GM12878 (cell line): ENCODE data around the gene ABCC3. TPM values are rescaled to one million over a fixed set of nuclear protein-coding genes. Genes with fewer than 3 reads are reported as not detected.
A peak's percentile ranks its signal among the peaks of the same experiment; 100 is the strongest.

ENCODE experiments used
- CBFB ChIP-seq: IDR thresholded peaks from 2 replicates; pipeline ENCODE4 v1.6.1; 2016; ENCODE audit warnings: antibody characterized with exemption, low read depth
- DPF2 ChIP-seq: fragments of 450-650 bp; IDR thresholded peaks from 2 replicates; pipeline ENCODE4 v1.6.1; 2017; ENCODE audit warnings: mild to moderate bottlenecking
- EZH2 ChIP-seq: IDR thresholded peaks from 2 replicates; pipeline ENCODE4 v1.6.1; 2012; ENCODE audit warnings: low read depth, mild to moderate bottlenecking, control low read depth, inconsistent platforms, low read length, borderline replicate concordance; ENCODE audit not compliant: control insufficient read depth
- FOS ChIP-seq: IDR thresholded peaks from 3 replicates; pipeline ENCODE4 v1.6.1; 2011; ENCODE audit warnings: borderline replicate concordance; ENCODE audit not compliant: insufficient read length; ENCODE audit errors: extremely low read depth
- HDAC2 ChIP-seq: fragments of 200-600 bp; sonication (generic); IDR thresholded peaks from 2 replicates; pipeline ENCODE4 v1.6.1; 2017
- KLF5 ChIP-seq: fragments of 450-650 bp; IDR thresholded peaks from 2 replicates; pipeline ENCODE4 v1.6.1; 2014; ENCODE audit warnings: mild to moderate bottlenecking; ENCODE audit not compliant: partially characterized antibody
- NBN ChIP-seq: fragments of 450-650 bp; IDR thresholded peaks from 2 replicates; pipeline ENCODE4 v1.6.1; 2016
- PAX5 ChIP-seq: IDR thresholded peaks from 2 replicates; pipeline ENCODE4 v1.6.1; 2011; ENCODE audit warnings: low read depth, low read length, borderline replicate concordance
- POLR2AphosphoS5 ChIP-seq: IDR thresholded peaks from 2 replicates; pipeline ENCODE4 v1.6.1; 2011; ENCODE audit warnings: mild to moderate bottlenecking, low read length, inconsistent platforms
- POU2F2 ChIP-seq: IDR thresholded peaks from 3 replicates; pipeline ENCODE4 v1.6.1; 2011; ENCODE audit warnings: low read depth, mild to moderate bottlenecking, low read length, borderline replicate concordance
- RAD51 ChIP-seq: fragments of 450-650 bp; IDR thresholded peaks from 2 replicates; pipeline ENCODE4 v1.6.1; 2016; ENCODE audit warnings: moderate library complexity, mild to moderate bottlenecking, inconsistent platforms
- RBBP5 ChIP-seq: fragments of 200-600 bp; sonication (generic); conservative IDR thresholded peaks from 2 replicates; pipeline ENCODE4 v1.6.1; 2016
- RCOR1 ChIP-seq: conservative IDR thresholded peaks from 2 replicates; pipeline ENCODE4 v1.6.1; 2012; ENCODE audit warnings: low read depth, low read length, improper control_type of control experiment
- SMARCA5 ChIP-seq: fragments of 450-650 bp; IDR thresholded peaks from 2 replicates; pipeline ENCODE4 v1.6.1; 2017; ENCODE audit warnings: mild to moderate bottlenecking
- SP1 ChIP-seq: IDR thresholded peaks from one replicate; pipeline ENCODE4 v1.6.1; 2011; ENCODE audit warnings: low read depth, low read length
- SUZ12 ChIP-seq: fragments of 200-600 bp; sonication (generic); IDR thresholded peaks from one replicate; pipeline ENCODE4 v1.6.1; 2018; ENCODE audit warnings: antibody characterized with exemption, mild to moderate bottlenecking; ENCODE audit not compliant: unreplicated experiment
- TARDBP ChIP-seq: IDR thresholded peaks from 2 replicates; pipeline ENCODE4 v1.6.1; 2016; ENCODE audit warnings: borderline replicate concordance
- TBL1XR1 ChIP-seq: IDR thresholded peaks from 2 replicates; pipeline ENCODE4 v1.6.1; 2012; ENCODE audit warnings: low read depth, low read length, improper control_type of control experiment
- TCF3 ChIP-seq: IDR thresholded peaks from 2 replicates; pipeline ENCODE4 v1.6.1; 2012; ENCODE audit warnings: low read depth, mild to moderate bottlenecking, low read length, borderline replicate concordance; ENCODE audit not compliant: insufficient read depth
- ZSCAN29 ChIP-seq: fragments of 450-650 bp; IDR thresholded peaks from 2 replicates; pipeline ENCODE4 v1.6.1; 2017; ENCODE audit warnings: mild to moderate bottlenecking, moderate library complexity
- ZZZ3 ChIP-seq: IDR thresholded peaks from 2 replicates; pipeline ENCODE4 v1.6.1; 2011; ENCODE audit warnings: low read depth; ENCODE audit not compliant: control insufficient read depth, insufficient read length
- polyA plus RNA-seq, 11 experiments: library from polyadenylated mRNA; depleted of rRNA in 4 of 11; unstranded in 6 of 11; stranded (reverse) in 5 of 11; fragments of >200 nt; fragmentation: Nextera tagmentation in 4 of 11; fragmentation: Illumina TruSeq in 1 of 11; extraction: Ambion mirVana in 4 of 11; extraction: Trizol in 1 of 11; gene quantifications; 1 replicate in 1 of 11; 2 replicates in 10 of 11; pipeline versions ENCODE4 v1.2.1 to v1.2.3, GENCODE V29; 2011 to 2016; ENCODE audit warnings: inconsistent platforms in 2 of 11, missing spikeins in 2 of 11, low read depth in 1 of 11
- total RNA-seq, 4 experiments: library from RNA; depleted of rRNA in 3 of 4; stranded (reverse); fragments of >200 nt in 3 of 4; fragmentation: Illumina TruSeq in 1 of 4; extraction: Trizol in 1 of 4; gene quantifications; 2 replicates each; pipeline versions ENCODE4 v1.2.1 to v1.2.3, GENCODE V29; 2013 to 2021
- TF ChIP-seq, protein P1 (sequence below): fragments of 450-650 bp; IDR thresholded peaks from 2 replicates; pipeline ENCODE4 v1.6.1; 2016; ENCODE audit warnings: mild to moderate bottlenecking
- TF ChIP-seq, protein P2 (sequence below): fragments of 450-650 bp; formaldehyde crosslinking; IDR thresholded peaks from 2 replicates; pipeline ENCODE4 v1.5.0; 2022; ENCODE audit warnings: mild to moderate bottlenecking, missing genetic modification characterization
- TF ChIP-seq, protein P3 (sequence below): IDR thresholded peaks from 2 replicates; pipeline ENCODE4 v1.6.1; 2011; ENCODE audit warnings: borderline replicate concordance, low read depth, mild to moderate bottlenecking, moderate library complexity, low read length; ENCODE audit not compliant: insufficient read depth, poor library complexity, severe bottlenecking

ABCC3 gene
- total and polyA plus RNA-seq, 10 of the 15 experiments (the other 5 are each of a cell fraction or from before 2014, with no cell fraction given) = 0.21 to 2.3 (median 0.71) TPM; not detected in 6

DNA sequence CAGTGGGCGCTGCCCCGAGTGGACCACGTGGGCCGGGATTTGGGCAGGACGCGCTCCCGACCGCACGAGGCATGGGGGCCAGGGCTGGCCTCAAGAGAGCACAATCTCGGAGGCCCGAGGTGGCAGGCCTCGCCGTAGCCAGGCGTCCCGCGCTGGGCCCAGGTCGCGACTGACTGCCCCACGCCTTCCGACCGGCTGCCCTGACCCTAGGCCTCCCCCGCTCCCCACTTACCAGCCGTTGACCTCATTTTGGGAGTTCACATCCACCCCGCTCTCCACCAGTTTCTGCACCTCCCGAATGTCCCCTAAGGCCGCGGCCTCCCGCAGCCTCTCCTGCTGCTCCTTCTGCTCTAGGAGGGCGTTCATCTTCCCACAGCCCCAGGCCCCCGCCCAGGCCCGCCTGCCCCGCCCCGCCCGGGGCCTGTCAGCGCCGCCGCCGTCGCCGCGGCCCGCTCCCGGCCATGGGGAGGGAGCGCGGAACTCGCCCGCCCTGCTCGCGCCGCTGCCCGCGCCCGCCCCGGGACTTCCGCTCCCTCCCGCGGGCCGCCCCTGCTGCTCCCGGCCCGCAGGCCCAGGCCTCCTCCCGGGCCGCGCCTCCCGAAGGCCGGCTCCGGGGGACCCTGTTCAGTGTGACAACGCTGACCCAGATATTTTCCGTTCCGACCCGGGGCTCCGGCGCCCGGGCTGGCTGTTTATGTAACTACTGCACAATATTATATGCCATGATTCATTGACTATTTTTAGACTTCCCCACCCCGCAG lies 72.8 kb downstream of the ABCC3 start, which contains the start of gene ANKRD40 (continued):
- TF ChIP-seq, protein P1, sequence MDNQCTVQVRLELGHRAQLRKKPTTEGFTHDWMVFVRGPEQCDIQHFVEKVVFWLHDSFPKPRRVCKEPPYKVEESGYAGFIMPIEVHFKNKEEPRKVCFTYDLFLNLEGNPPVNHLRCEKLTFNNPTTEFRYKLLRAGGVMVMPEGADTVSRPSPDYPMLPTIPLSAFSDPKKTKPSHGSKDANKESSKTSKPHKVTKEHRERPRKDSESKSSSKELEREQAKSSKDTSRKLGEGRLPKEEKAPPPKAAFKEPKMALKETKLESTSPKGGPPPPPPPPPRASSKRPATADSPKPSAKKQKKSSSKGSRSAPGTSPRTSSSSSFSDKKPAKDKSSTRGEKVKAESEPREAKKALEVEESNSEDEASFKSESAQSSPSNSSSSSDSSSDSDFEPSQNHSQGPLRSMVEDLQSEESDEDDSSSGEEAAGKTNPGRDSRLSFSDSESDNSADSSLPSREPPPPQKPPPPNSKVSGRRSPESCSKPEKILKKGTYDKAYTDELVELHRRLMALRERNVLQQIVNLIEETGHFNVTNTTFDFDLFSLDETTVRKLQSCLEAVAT = no peak
- TF ChIP-seq NBN = peak; percentile 21; the same call in 1 of the 2 replicates
- peak; percentile 42 for TF ChIP-seq SP1
- TF ChIP-seq FOS = no peak
- TF ChIP-seq SMARCA5 = peak; percentile 90
- TF ChIP-seq HDAC2 = no peak
- TF ChIP-seq, protein P2, sequence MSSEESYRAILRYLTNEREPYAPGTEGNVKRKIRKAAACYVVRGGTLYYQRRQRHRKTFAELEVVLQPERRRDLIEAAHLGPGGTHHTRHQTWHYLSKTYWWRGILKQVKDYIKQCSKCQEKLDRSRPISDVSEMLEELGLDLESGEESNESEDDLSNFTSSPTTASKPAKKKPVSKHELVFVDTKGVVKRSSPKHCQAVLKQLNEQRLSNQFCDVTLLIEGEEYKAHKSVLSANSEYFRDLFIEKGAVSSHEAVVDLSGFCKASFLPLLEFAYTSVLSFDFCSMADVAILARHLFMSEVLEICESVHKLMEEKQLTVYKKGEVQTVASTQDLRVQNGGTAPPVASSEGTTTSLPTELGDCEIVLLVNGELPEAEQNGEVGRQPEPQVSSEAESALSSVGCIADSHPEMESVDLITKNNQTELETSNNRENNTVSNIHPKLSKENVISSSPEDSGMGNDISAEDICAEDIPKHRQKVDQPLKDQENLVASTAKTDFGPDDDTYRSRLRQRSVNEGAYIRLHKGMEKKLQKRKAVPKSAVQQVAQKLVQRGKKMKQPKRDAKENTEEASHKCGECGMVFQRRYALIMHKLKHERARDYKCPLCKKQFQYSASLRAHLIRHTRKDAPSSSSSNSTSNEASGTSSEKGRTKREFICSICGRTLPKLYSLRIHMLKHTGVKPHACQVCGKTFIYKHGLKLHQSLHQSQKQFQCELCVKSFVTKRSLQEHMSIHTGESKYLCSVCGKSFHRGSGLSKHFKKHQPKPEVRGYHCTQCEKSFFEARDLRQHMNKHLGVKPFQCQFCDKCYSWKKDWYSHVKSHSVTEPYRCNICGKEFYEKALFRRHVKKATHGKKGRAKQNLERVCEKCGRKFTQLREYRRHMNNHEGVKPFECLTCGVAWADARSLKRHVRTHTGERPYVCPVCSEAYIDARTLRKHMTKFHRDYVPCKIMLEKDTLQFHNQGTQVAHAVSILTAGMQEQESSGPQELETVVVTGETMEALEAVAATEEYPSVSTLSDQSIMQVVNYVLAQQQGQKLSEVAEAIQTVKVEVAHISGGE (CRISPR knock-in tag) = peak; percentile 91
- no peak for TF ChIP-seq EZH2
- peak; percentile 73; the same call in 1 of the 2 replicates for TF ChIP-seq TBL1XR1
- peak; percentile 78; the same call in 1 of the 3 replicates for TF ChIP-seq POU2F2
- TF ChIP-seq RCOR1 = no peak
- TF ChIP-seq RAD51 = no peak
- 0 out of 2 replicates have a peak, but pooled peaks have one; percentile 17 for TF ChIP-seq PAX5
- peak; percentile 69; the same call in 1 of the 2 replicates for TF ChIP-seq POLR2AphosphoS5
- no peak for TF ChIP-seq SUZ12
- no peak for TF ChIP-seq ZZZ3
- TF ChIP-seq CBFB = 0 out of 2 replicates have a peak, but pooled peaks have one; percentile 15
- TF ChIP-seq, protein P3, sequence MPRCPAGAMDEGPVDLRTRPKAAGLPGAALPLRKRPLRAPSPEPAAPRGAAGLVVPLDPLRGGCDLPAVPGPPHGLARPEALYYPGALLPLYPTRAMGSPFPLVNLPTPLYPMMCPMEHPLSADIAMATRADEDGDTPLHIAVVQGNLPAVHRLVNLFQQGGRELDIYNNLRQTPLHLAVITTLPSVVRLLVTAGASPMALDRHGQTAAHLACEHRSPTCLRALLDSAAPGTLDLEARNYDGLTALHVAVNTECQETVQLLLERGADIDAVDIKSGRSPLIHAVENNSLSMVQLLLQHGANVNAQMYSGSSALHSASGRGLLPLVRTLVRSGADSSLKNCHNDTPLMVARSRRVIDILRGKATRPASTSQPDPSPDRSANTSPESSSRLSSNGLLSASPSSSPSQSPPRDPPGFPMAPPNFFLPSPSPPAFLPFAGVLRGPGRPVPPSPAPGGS = no peak
- TF ChIP-seq RBBP5 = 0 out of 2 replicates have a peak, but pooled peaks have one; percentile 69
- TF ChIP-seq DPF2 = peak; percentile 59; the same call in 1 of the 2 replicates
- TF ChIP-seq KLF5 = peak; percentile 58
- TF ChIP-seq TCF3 = no peak
- no peak; the same call in none of the 2 replicates for TF ChIP-seq TARDBP
- peak; percentile 69; the same call in 1 of the 2 replicates for TF ChIP-seq ZSCAN29
